HCT116 (cell line): ENCODE results near the gene NDUFB6. TPM values are rescaled to one million over a fixed set of nuclear protein-coding genes. Genes with fewer than 3 reads are reported as not detected.

Experiments used
- ATAC-seq: fragments of 200-7000 bp; cut with Tn5 transposase; 2 replicates; pipeline ENCODE4 v1.9.1; 2020; ENCODE audit warnings: mild to moderate bottlenecking, moderate library complexity
- BruUV-seq: library from RNA; stranded (reverse); fragments of 400-500 nt; replicated peaks from 2 replicates; lab custom pipeline; 2021; lab: Mats Ljungman, UMichigan
- CTCF ChIA-PET: fragments of 300-600 bp; sonication (Branson Sonifier 250); formaldehyde crosslinking; loops from one replicate; lab custom pipeline; 2021; ENCODE audit warnings: antibody characterized with exemption; lab: Charles Lee
- POLR2A ChIA-PET: fragments of 300-600, 350-600 bp; sonication (Branson Sonifier 250); formaldehyde crosslinking; loops from one replicate; lab custom pipeline; 2021; ENCODE audit warnings: antibody characterized with exemption; lab: Charles Lee
- RAD21 ChIA-PET, 2 experiments: fragments of 300-600 bp; sonication (Branson Sonifier 250); formaldehyde crosslinking; loops; one replicate each; lab custom pipeline; 2023; ENCODE audit warnings: low total read pairs in 2 of 2; ENCODE audit not compliant: uncharacterized antibody in 2 of 2, unreplicated experiment in 2 of 2, low non-redundant PET in 1 of 2; lab: Charles Lee
- DNase-seq: peaks from one replicate; pipeline ENCODE4 v3.0.0-alpha.2; 2010; ENCODE audit warnings: low read depth, low spot score
- H2AFZ ChIP-seq: fragments of 200-600 bp; shearing (Covaris generic), sonication (generic); 2 replicates; pipeline ENCODE4 v1.6.1; 2017; ENCODE audit warnings: low read depth, mixed run types, mixed read lengths, antibody characterized with exemption, low read length; ENCODE audit not compliant: poor library complexity, severe bottlenecking
- H3K27ac ChIP-seq: 2 replicates; pipeline ENCODE4 v1.5.1; 2012; ENCODE audit warnings: low read depth, low read length
- H3K27me3 ChIP-seq: fragments of 200-600 bp; sonication (generic); 2 replicates; pipeline ENCODE4 v1.6.1; 2016; ENCODE audit warnings: mixed run types, low read length, mixed read lengths; ENCODE audit not compliant: insufficient read depth
- H3K36me3 ChIP-seq, 2 experiments: fragments of 200-500 bp in 1 of 2; fragments of 200-600 bp in 1 of 2; sonication (Bioruptor generic) in 1 of 2; sonication (generic) in 1 of 2; 2 replicates each; pipeline versions ENCODE4 v1.5.1 to v1.6.1; 2014 to 2016; ENCODE audit warnings: low read length in 2 of 2, inconsistent platforms in 1 of 2, mixed read lengths in 1 of 2, mixed run types in 1 of 2; ENCODE audit not compliant: insufficient read depth in 2 of 2, control insufficient read depth in 1 of 2
- H3K4me1 ChIP-seq, 2 experiments: fragments of 200-600 bp in 1 of 2; sonication (generic) in 1 of 2; 2 replicates each; pipeline versions ENCODE4 v1.5.1 to v1.6.1; 2012 to 2017; ENCODE audit warnings: low read length in 2 of 2, inconsistent platforms in 1 of 2, mild to moderate bottlenecking in 1 of 2, mixed read lengths in 1 of 2, mixed run types in 1 of 2, moderate library complexity in 1 of 2; ENCODE audit not compliant: insufficient read depth in 2 of 2, control insufficient read depth in 1 of 2
- H3K4me2 ChIP-seq: fragments of 200-600 bp; sonication (generic); 2 replicates; pipeline ENCODE4 v1.6.1; 2017; ENCODE audit warnings: mixed run types, low read length, mixed read lengths
- H3K4me3 ChIP-seq, 2 experiments: fragments of 200-600 bp in 1 of 2; sonication (generic) in 1 of 2; replicated peaks in 1 of 2; 2 replicates each; pipeline ENCODE4 v1.5.1; 2011 to 2016; ENCODE audit warnings: low read length in 2 of 2, control low read depth in 1 of 2, low read depth in 1 of 2, mild to moderate bottlenecking in 1 of 2, mixed read lengths in 1 of 2, mixed run types in 1 of 2
- H3K79me2 ChIP-seq: fragments of 200-600 bp; sonication (generic); 2 replicates; pipeline ENCODE4 v1.6.1; 2017; ENCODE audit warnings: mild to moderate bottlenecking, mixed run types, low read length, moderate library complexity, mixed read lengths; ENCODE audit not compliant: insufficient read depth
- H3K9ac ChIP-seq: fragments of 200-600 bp; sonication (generic); 2 replicates; pipeline ENCODE4 v1.6.1; 2016; ENCODE audit warnings: low read length, mixed read lengths
- H3K9me2 ChIP-seq: fragments of 200-600 bp; sonication (generic), shearing (Covaris generic); 2 replicates; pipeline ENCODE4 v1.6.1; 2017; ENCODE audit warnings: mixed run types, mild to moderate bottlenecking, moderate library complexity; ENCODE audit not compliant: insufficient read depth
- H3K9me3 ChIP-seq, 2 experiments: fragments of 200-500 bp in 1 of 2; fragments of 200-600 bp in 1 of 2; sonication (Bioruptor generic) in 1 of 2; sonication (generic) in 1 of 2; 2 replicates each; pipeline ENCODE4 v1.6.1; 2014 to 2017; ENCODE audit warnings: low read length in 2 of 2, mixed read lengths in 2 of 2, inconsistent platforms in 1 of 2, low read depth in 1 of 2, mild to moderate bottlenecking in 1 of 2, mixed run types in 1 of 2, moderate library complexity in 1 of 2; ENCODE audit not compliant: control insufficient read depth in 1 of 2, insufficient read depth in 1 of 2
- H4K20me1 ChIP-seq: fragments of 200-600 bp; sonication (generic), shearing (Covaris generic); 2 replicates; pipeline ENCODE4 v1.6.1; 2017; ENCODE audit warnings: mixed run types, mild to moderate bottlenecking, moderate library complexity; ENCODE audit not compliant: insufficient read depth
- EGR1 ChIP-seq: IDR thresholded peaks from 2 replicates; pipeline ENCODE4 v1.6.1; 2012; ENCODE audit warnings: low read depth
- EZH2 ChIP-seq: fragments of 200-600 bp; sonication (generic); IDR thresholded peaks from 2 replicates; pipeline ENCODE4 v1.6.1; 2017; ENCODE audit warnings: antibody characterized with exemption, mixed run types
- FOSL1 ChIP-seq: IDR thresholded peaks from 2 replicates; pipeline ENCODE4 v1.6.1; 2012; ENCODE audit warnings: low read depth
- REST ChIP-seq: IDR thresholded peaks from 2 replicates; pipeline ENCODE4 v1.6.1; 2012; ENCODE audit warnings: low read depth
- SIN3A ChIP-seq: IDR thresholded peaks from 2 replicates; pipeline ENCODE4 v1.6.1; 2012; ENCODE audit warnings: low read depth
- SP1 ChIP-seq: IDR thresholded peaks from 2 replicates; pipeline ENCODE4 v1.6.1; 2012; ENCODE audit warnings: low read depth
- SRF ChIP-seq: IDR thresholded peaks from 2 replicates; pipeline ENCODE4 v1.6.1; 2012; ENCODE audit warnings: low read depth
- TCF7L2 ChIP-seq: IDR thresholded peaks from 2 replicates; pipeline ENCODE4 v1.7.0; 2011; ENCODE audit warnings: borderline replicate concordance, inconsistent platforms; ENCODE audit not compliant: insufficient read depth, insufficient read length; ENCODE audit errors: extremely low read depth
- YY1 ChIP-seq: IDR thresholded peaks from 2 replicates; pipeline ENCODE4 v1.6.1; 2011; ENCODE audit warnings: low read length, low read depth, moderate library complexity, mild to moderate bottlenecking; ENCODE audit not compliant: insufficient replicate concordance; ENCODE audit errors: extremely low read depth
- ZFX ChIP-seq: fragments of 450-650 bp; IDR thresholded peaks from 2 replicates; pipeline ENCODE4 v1.6.1; 2017
- intact Hi-C: fragments of 100-400 bp; cut with micrococcal nuclease; formaldehyde crosslinking; loops from 2 replicates; pipeline ENCODE4 v1.10.0; 2022
- total RNA-seq: library from RNA; stranded (reverse); gene quantifications from one replicate; pipeline ENCODE4 v1.2.1, GENCODE V29; 2021; ENCODE audit not compliant: unreplicated experiment

Gene NDUFB6
- total RNA-seq, 1 experiment from 2014 or later = 68.9 TPM

- H3K4me2 ChIP-seq = no peak overlapping the region
- H3K36me3 ChIP-seq = no peaks in the 10 kb centered on the region
- no peak overlapping the region for H3K27ac ChIP-seq
- no peaks in the 10 kb centered on the region for H4K20me1 ChIP-seq
- ChIA-PET RAD21 (no interaction called here), CTCF (no interaction called here), POLR2A (no interaction called here)
- no peak overlapping the region for H3K9ac ChIP-seq
- no peak overlapping the region for H3K4me3 ChIP-seq
- DNase-seq = no peak
- H3K79me2 ChIP-seq = no peaks in the 10 kb centered on the region
- no peaks in the 10 kb centered on the region for H3K9me3 ChIP-seq
- H3K4me1 ChIP-seq = no peaks in the 10 kb centered on the region
- no peak for ATAC-seq
- no peaks in the 10 kb centered on the region for H3K27me3 ChIP-seq
- TF ChIP-seq SRF = no peak
- TF ChIP-seq SIN3A = no peak
- no peak for TF ChIP-seq EZH2
- no peak for TF ChIP-seq ZFX
- TF ChIP-seq TCF7L2 = no peak
- no peak for TF ChIP-seq FOSL1
- no peak for TF ChIP-seq REST
- no peak for TF ChIP-seq YY1
- TF ChIP-seq SP1 = no peak
- TF ChIP-seq EGR1 = no peak
- intact Hi-C loops = no loop called here
- no TSS peak for BruUV-seq
- no peaks in the 10 kb centered on the region for H3K9me2 ChIP-seq
- no peak overlapping the region for H2AFZ ChIP-seq
Observed at GRCh38 chr9:32533816-32534215, 39.1 kb downstream of the NDUFB6 start.
